ENCODE data around the gene EDN3.

Gene EDN3

DNA sequence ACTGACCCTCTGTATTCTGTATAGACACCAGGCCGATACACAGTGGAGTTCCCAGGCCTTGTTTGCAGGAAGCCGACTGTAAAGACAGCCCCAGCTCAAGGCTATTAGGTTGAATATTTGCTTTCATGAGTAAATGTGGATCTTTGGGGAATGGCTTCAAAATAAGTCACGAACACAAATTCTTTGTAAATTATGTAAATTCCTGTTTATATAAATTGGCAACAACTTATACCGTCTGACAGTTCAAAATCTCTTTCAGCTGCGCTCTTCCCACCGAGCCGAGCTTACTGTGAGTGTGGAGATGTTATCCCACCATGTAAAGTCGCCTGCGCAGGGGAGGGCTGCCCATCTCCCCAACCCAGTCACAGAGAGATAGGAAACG lies 24.7 kb downstream of the EDN3 start:
- H3K36me3 ChIP-seq (ENCODE audit: low read length) = no peaks in the 10 kb centered on the region
- no peak overlapping the region for H3K4me2 ChIP-seq (ENCODE audit: low read depth, low read length, poor library complexity, severe bottlenecking)
- H3K79me2 ChIP-seq (ENCODE audit: insufficient read depth, low read length) = no peaks in the 10 kb centered on the region
- H2AFZ ChIP-seq (ENCODE audit: low read depth, low read length, severe bottlenecking) = no peak overlapping the region
- no peaks in the 10 kb centered on the region for H3F3A ChIP-seq (ENCODE audit: insufficient read depth)
- no peak overlapping the region for H3K27ac ChIP-seq (ENCODE audit: low read depth, low read length)
- no peak overlapping the region for H3K4me3 ChIP-seq (ENCODE audit: insufficient read depth, low read length, poor library complexity, severe bottlenecking)
- TF ChIP-seq EZH2phosphoT487 (conservative IDR thresholded peaks at IDR 0.05; ENCODE audit: low read length) = no peak
- TF ChIP-seq, protein P1, sequence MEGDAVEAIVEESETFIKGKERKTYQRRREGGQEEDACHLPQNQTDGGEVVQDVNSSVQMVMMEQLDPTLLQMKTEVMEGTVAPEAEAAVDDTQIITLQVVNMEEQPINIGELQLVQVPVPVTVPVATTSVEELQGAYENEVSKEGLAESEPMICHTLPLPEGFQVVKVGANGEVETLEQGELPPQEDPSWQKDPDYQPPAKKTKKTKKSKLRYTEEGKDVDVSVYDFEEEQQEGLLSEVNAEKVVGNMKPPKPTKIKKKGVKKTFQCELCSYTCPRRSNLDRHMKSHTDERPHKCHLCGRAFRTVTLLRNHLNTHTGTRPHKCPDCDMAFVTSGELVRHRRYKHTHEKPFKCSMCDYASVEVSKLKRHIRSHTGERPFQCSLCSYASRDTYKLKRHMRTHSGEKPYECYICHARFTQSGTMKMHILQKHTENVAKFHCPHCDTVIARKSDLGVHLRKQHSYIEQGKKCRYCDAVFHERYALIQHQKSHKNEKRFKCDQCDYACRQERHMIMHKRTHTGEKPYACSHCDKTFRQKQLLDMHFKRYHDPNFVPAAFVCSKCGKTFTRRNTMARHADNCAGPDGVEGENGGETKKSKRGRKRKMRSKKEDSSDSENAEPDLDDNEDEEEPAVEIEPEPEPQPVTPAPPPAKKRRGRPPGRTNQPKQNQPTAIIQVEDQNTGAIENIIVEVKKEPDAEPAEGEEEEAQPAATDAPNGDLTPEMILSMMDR (IDR thresholded peaks at IDR 0.05; ENCODE audit: insufficient read depth, low read length, poor library complexity, severe bottlenecking) = no peak
- no peaks in the 10 kb centered on the region for H3K9me2 ChIP-seq (replicated peaks; ENCODE audit: insufficient read depth, low read length)
- H3K9ac ChIP-seq (ENCODE audit: low read length) = no peak overlapping the region
- no peaks in the 10 kb centered on the region for H4K20me1 ChIP-seq (ENCODE audit: low read depth, low read length)
- no peaks in the 10 kb centered on the region for H3K9me3 ChIP-seq (ENCODE audit: insufficient read depth, low read length)
- H3K27me3 ChIP-seq (ENCODE audit: low read length) = no peaks in the 10 kb centered on the region

DNA sequence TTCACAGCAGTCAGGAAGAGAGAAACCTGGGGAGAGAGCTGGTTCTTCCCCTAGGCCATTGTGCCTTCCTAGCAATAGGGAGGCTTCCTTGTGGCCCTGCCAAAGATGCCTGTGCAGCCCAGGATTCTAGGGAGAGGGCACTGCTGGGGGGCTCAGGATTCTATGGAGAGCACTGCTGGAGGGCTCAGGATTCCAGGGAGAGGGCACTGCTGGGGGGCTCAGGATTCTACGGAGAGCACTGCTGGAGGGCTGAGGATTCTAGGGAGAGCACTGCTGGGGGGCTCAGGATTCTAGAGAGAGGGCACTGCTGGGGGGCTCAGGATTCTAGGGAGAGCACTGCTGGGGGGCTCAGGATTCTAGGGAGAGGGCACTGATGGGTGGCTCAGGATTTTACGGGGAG lies 25.8 kb downstream of the EDN3 start:
- no peak overlapping the region for H3K9ac ChIP-seq (ENCODE audit: low read length)
- no peak overlapping the region for H3K27ac ChIP-seq (ENCODE audit: low read depth, low read length)
- no peaks in the 10 kb centered on the region for H3F3A ChIP-seq (ENCODE audit: insufficient read depth)
- H3K36me3 ChIP-seq (ENCODE audit: low read length) = no peaks in the 10 kb centered on the region
- H4K20me1 ChIP-seq (ENCODE audit: low read depth, low read length) = no peaks in the 10 kb centered on the region
- no peak overlapping the region for H3K4me3 ChIP-seq (ENCODE audit: insufficient read depth, low read length, poor library complexity, severe bottlenecking)
- no peaks in the 10 kb centered on the region for H3K9me3 ChIP-seq (ENCODE audit: insufficient read depth, low read length)
- 0 out of 2 replicates have a peak, but pooled peaks cover 3% of the 10 kb centered on the region for H3K27me3 ChIP-seq (ENCODE audit: low read length)
- H3K79me2 ChIP-seq (ENCODE audit: insufficient read depth, low read length) = no peaks in the 10 kb centered on the region
- H3K4me2 ChIP-seq (ENCODE audit: low read depth, low read length, poor library complexity, severe bottlenecking) = no peak overlapping the region
- H3K9me2 ChIP-seq (replicated peaks; ENCODE audit: insufficient read depth, low read length) = no peaks in the 10 kb centered on the region
- TF ChIP-seq EZH2phosphoT487 (conservative IDR thresholded peaks at IDR 0.05; ENCODE audit: low read length) = no peak
- TF ChIP-seq, protein P1 (IDR thresholded peaks at IDR 0.05; ENCODE audit: insufficient read depth, low read length, poor library complexity, severe bottlenecking) = no peak
- no peak overlapping the region for H2AFZ ChIP-seq (ENCODE audit: low read depth, low read length, severe bottlenecking)

DNA sequence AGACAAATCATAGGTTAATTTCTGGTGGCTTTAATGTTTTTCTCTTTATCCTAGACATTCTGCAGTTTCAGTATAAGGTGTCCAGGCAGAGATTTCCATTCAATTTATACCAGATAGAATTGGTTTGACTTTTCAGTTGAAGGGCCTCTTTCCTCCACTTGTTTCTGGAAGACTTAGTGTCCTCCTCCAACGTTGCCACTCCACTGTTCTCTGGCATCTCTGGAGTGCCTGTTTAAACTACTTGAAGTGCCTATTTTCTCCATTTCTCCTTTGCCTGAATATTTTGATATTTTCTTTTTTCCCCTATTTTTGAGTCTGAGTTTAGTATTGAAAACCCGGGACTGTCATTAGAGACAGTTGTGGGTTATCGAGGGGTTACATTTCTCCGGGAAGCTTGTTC lies 27.7 kb downstream of the EDN3 start:
- no peak overlapping the region for H3K4me2 ChIP-seq (ENCODE audit: low read depth, low read length, poor library complexity, severe bottlenecking)
- no peaks in the 10 kb centered on the region for H3F3A ChIP-seq (ENCODE audit: insufficient read depth)
- H3K27ac ChIP-seq (ENCODE audit: low read depth, low read length) = no peak overlapping the region
- H3K27me3 ChIP-seq (ENCODE audit: low read length) = 0 out of 2 replicates have a peak, but pooled peaks cover 3% of the 10 kb centered on the region
- TF ChIP-seq, protein P1 (IDR thresholded peaks at IDR 0.05; ENCODE audit: insufficient read depth, low read length, poor library complexity, severe bottlenecking) = no peak
- TF ChIP-seq EZH2phosphoT487 (conservative IDR thresholded peaks at IDR 0.05; ENCODE audit: low read length) = no peak
- H2AFZ ChIP-seq (ENCODE audit: low read depth, low read length, severe bottlenecking) = no peak overlapping the region
- H3K9me2 ChIP-seq (replicated peaks; ENCODE audit: insufficient read depth, low read length) = no peaks in the 10 kb centered on the region
- H3K9me3 ChIP-seq (ENCODE audit: insufficient read depth, low read length) = no peaks in the 10 kb centered on the region
- no peaks in the 10 kb centered on the region for H3K79me2 ChIP-seq (ENCODE audit: insufficient read depth, low read length)
- no peak overlapping the region for H3K4me3 ChIP-seq (ENCODE audit: insufficient read depth, low read length, poor library complexity, severe bottlenecking)
- no peaks in the 10 kb centered on the region for H3K36me3 ChIP-seq (ENCODE audit: low read length)
- H4K20me1 ChIP-seq (ENCODE audit: low read depth, low read length) = no peaks in the 10 kb centered on the region
- no peak overlapping the region for H3K9ac ChIP-seq (ENCODE audit: low read length)
